ENCODE results near the gene DIDO1.

DNA sequence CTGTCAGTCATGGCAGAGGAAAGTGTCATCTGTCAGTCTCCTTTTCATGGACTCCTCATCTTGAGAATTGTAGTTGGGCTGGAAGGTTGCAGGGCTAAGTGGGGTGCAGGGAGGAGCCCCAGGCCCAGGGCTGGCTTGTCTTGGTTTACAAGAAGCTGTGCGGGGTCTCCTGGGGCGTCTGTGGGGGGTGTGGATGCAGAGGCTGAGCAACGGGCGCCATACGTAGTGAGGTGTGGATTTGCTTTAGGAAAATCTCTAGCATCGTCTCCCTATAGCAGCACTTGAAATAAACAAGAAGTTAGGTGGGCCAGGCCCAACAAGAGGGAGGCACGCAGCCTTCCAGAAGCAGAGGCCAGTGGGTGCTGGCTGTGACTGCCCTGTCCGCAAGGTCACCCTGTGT lies 24.4 kb upstream of the DIDO1 start:
- TF ChIP-seq, protein P1, sequence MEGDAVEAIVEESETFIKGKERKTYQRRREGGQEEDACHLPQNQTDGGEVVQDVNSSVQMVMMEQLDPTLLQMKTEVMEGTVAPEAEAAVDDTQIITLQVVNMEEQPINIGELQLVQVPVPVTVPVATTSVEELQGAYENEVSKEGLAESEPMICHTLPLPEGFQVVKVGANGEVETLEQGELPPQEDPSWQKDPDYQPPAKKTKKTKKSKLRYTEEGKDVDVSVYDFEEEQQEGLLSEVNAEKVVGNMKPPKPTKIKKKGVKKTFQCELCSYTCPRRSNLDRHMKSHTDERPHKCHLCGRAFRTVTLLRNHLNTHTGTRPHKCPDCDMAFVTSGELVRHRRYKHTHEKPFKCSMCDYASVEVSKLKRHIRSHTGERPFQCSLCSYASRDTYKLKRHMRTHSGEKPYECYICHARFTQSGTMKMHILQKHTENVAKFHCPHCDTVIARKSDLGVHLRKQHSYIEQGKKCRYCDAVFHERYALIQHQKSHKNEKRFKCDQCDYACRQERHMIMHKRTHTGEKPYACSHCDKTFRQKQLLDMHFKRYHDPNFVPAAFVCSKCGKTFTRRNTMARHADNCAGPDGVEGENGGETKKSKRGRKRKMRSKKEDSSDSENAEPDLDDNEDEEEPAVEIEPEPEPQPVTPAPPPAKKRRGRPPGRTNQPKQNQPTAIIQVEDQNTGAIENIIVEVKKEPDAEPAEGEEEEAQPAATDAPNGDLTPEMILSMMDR (IDR thresholded peaks at IDR 0.05), result no peak
- TF ChIP-seq POLR2A (IDR thresholded peaks at IDR 0.05), result no peak

All from Peyer's patch (tissue), 4 donors.